HL-60 (cell line): ENCODE data around the gene TUBA1B.

Experiments
- CTCF ChIP-seq: IDR thresholded peaks from one replicate; pipeline ENCODE4 v1.5.1; 2011; ENCODE audit warnings: low read length, control low read depth, inconsistent platforms; ENCODE audit not compliant: insufficient read depth
- POLR2AphosphoS5 ChIP-seq: IDR thresholded peaks from 2 replicates; pipeline ENCODE4 v1.6.1; 2012; ENCODE audit warnings: low read depth
- REST ChIP-seq: IDR thresholded peaks from 2 replicates; pipeline ENCODE4 v1.6.1; 2012; ENCODE audit warnings: low read depth; ENCODE audit not compliant: insufficient replicate concordance

GRCh38 chr12:49165114-49165513 is 33.9 kb upstream of the TUBA1B start:
- TF ChIP-seq POLR2AphosphoS5 (no peak), REST (no peak), CTCF (no peak)
